Hepatocyte (in vitro differentiated cells): ENCODE data around the gene PODXL2. TPM values are rescaled to one million over a fixed set of nuclear protein-coding genes. Genes with fewer than 3 reads are reported as not detected.

Source experiments
- DNase-seq: peaks from one replicate; pipeline ENCODE4 v3.0.0-alpha.2; 2016; ENCODE audit warnings: low spot score
- H2AFZ ChIP-seq: fragments of 200-600 bp; sonication (generic); 2 replicates; pipeline ENCODE4 v1.6.0; 2016; ENCODE audit warnings: antibody characterized with exemption, mild to moderate bottlenecking
- H3K27ac ChIP-seq: fragments of 200-600 bp; sonication (generic); 2 replicates; pipeline ENCODE4 v1.5.1; 2016; ENCODE audit warnings: mild to moderate bottlenecking
- H3K27me3 ChIP-seq: fragments of 200-600 bp; sonication (generic); 2 replicates; pipeline ENCODE4 v1.6.1; 2016
- H3K36me3 ChIP-seq: fragments of 200-600 bp; sonication (generic); replicated peaks from 2 replicates; pipeline ENCODE4 v1.5.1; 2016; ENCODE audit warnings: low read depth; ENCODE audit not compliant: insufficient read depth
- H3K4me1 ChIP-seq: fragments of 200-600 bp; sonication (generic); 2 replicates; pipeline ENCODE4 v1.5.1; 2016; ENCODE audit warnings: mild to moderate bottlenecking, moderate library complexity; ENCODE audit not compliant: insufficient read depth
- H3K4me2 ChIP-seq: fragments of 200-600 bp; sonication (generic); 2 replicates; pipeline ENCODE4 v1.6.0; 2016
- H3K4me3 ChIP-seq: fragments of 200-600 bp; sonication (generic); 2 replicates; pipeline ENCODE4 v1.5.1; 2016; ENCODE audit warnings: mild to moderate bottlenecking
- H3K79me2 ChIP-seq: fragments of 200-600 bp; sonication (generic); 2 replicates; pipeline ENCODE4 v1.6.0; 2017; ENCODE audit warnings: mild to moderate bottlenecking
- H3K9me2 ChIP-seq: fragments of 200-600 bp; sonication (generic); replicated peaks from 2 replicates; pipeline ENCODE4 v1.6.0; 2017; ENCODE audit warnings: mild to moderate bottlenecking; ENCODE audit not compliant: insufficient read depth
- H3K9me3 ChIP-seq: fragments of 200-600 bp; sonication (generic); 2 replicates; pipeline ENCODE4 v1.5.1; 2016; ENCODE audit warnings: low read depth, mild to moderate bottlenecking
- H4K20me1 ChIP-seq: fragments of 200-600 bp; sonication (generic); 2 replicates; pipeline ENCODE4 v1.6.0; 2016; ENCODE audit warnings: mild to moderate bottlenecking; ENCODE audit not compliant: insufficient read depth, poor library complexity, severe bottlenecking
- CTCF ChIP-seq: fragments of 200-600 bp; sonication (generic); IDR thresholded peaks from 2 replicates; pipeline ENCODE4 v1.5.1; 2016; ENCODE audit warnings: antibody characterized with exemption, mild to moderate bottlenecking; ENCODE audit not compliant: poor library complexity
- EZH2 ChIP-seq: fragments of 200-600 bp; sonication (generic); IDR thresholded peaks from 2 replicates; pipeline ENCODE4 v1.6.1; 2016; ENCODE audit warnings: antibody characterized with exemption, mild to moderate bottlenecking, borderline replicate concordance
- EZH2phosphoT487 ChIP-seq: fragments of 200-600 bp; sonication (generic); IDR thresholded peaks from one replicate; pipeline ENCODE4 v1.6.1; 2018; ENCODE audit warnings: antibody characterized with exemption, mild to moderate bottlenecking, low read depth, moderate library complexity; ENCODE audit not compliant: unreplicated experiment, severe bottlenecking
- WGBS: methylation state at CpG from one replicate; pipeline ENCODE4 v1.1.6; 2016; ENCODE audit warnings: low lambda C conversion rate; ENCODE audit errors: missing lambda C conversion rate; 5-methylcytosine and 5-hydroxymethylcytosine counted together
- polyA plus RNA-seq: library from polyadenylated mRNA; unstranded; fragments of >200 nt; fragmentation: Nextera tagmentation; extraction: Ambion mirVana; gene quantifications from 2 replicates; pipeline ENCODE4 v1.2.1, GENCODE V29; 2016
- total RNA-seq: library from RNA; depleted of rRNA; stranded (reverse); fragments of >200 nt; gene quantifications from 2 replicates; pipeline ENCODE4 v1.2.3, GENCODE V29; 2014

Gene PODXL2
- total and polyA plus RNA-seq, 2 experiments from 2014 or later, result 5.1 to 6.4 TPM

- no peaks in the 10 kb centered on the region for H3K36me3 ChIP-seq
- H3K27ac ChIP-seq, result no peak overlapping the region
- no peaks in the 10 kb centered on the region for H3K9me3 ChIP-seq
- no peak overlapping the region for H2AFZ ChIP-seq
- H3K9me2 ChIP-seq, result no peaks in the 10 kb centered on the region
- no peaks in the 10 kb centered on the region for H4K20me1 ChIP-seq
- H3K4me2 ChIP-seq, result no peak overlapping the region
- H3K4me3 ChIP-seq, result no peak overlapping the region
- DNase-seq, result no peak
- H3K79me2 ChIP-seq, result no peaks in the 10 kb centered on the region
- TF ChIP-seq EZH2phosphoT487 (no peak), EZH2 (no peak), CTCF (no peak)
- 93% methylated on average over 17 of the region's 17 CpGs for WGBS
- no peaks in the 10 kb centered on the region for H3K27me3 ChIP-seq
- H3K4me1 ChIP-seq, result no peaks in the 10 kb centered on the region
Observed at GRCh38 chr3:127606981-127607595, 21.9 kb upstream of the PODXL2 start.

GRCh38 chr3:127607675-127608361 is 21.2 kb upstream of the PODXL2 start:
- Histone ChIP-seq H3K4me1 (no peaks in the 10 kb centered on the region), H3K27me3 (no peaks in the 10 kb centered on the region), H3K36me3 (no peaks in the 10 kb centered on the region), H3K4me3 (no peak overlapping the region), H3K9me3 (no peaks in the 10 kb centered on the region), H3K9me2 (no peaks in the 10 kb centered on the region), H3K79me2 (no peaks in the 10 kb centered on the region), H2AFZ (no peak overlapping the region), H4K20me1 (no peaks in the 10 kb centered on the region), H3K4me2 (no peak overlapping the region), H3K27ac (no peak overlapping the region)
- 95% methylated on average over 7 of the region's 7 CpGs for WGBS
- TF ChIP-seq CTCF, result no peak
- no peak for TF ChIP-seq EZH2phosphoT487
- TF ChIP-seq EZH2, result no peak
- no peak for DNase-seq

- H3K27me3 ChIP-seq, result no peaks in the 10 kb centered on the region
- H3K79me2 ChIP-seq, result no peaks in the 10 kb centered on the region
- WGBS, result 95% methylated on average over 14 of the region's 14 CpGs
- TF ChIP-seq EZH2phosphoT487 (no peak), EZH2 (no peak), CTCF (no peak)
- no peak overlapping the region for H3K4me3 ChIP-seq
- no peak overlapping the region for H3K4me2 ChIP-seq
- H3K27ac ChIP-seq, result no peak overlapping the region
- H3K9me3 ChIP-seq, result no peaks in the 10 kb centered on the region
- H3K36me3 ChIP-seq, result no peaks in the 10 kb centered on the region
- H3K9me2 ChIP-seq, result no peaks in the 10 kb centered on the region
- no peaks in the 10 kb centered on the region for H4K20me1 ChIP-seq
- no peak overlapping the region for H2AFZ ChIP-seq
- no peaks in the 10 kb centered on the region for H3K4me1 ChIP-seq
- no peak for DNase-seq
Observed at GRCh38 chr3:127608362-127608718, 20.6 kb upstream of the PODXL2 start.
